ENCODE data around the gene INMT.

The INMT gene

DNA sequence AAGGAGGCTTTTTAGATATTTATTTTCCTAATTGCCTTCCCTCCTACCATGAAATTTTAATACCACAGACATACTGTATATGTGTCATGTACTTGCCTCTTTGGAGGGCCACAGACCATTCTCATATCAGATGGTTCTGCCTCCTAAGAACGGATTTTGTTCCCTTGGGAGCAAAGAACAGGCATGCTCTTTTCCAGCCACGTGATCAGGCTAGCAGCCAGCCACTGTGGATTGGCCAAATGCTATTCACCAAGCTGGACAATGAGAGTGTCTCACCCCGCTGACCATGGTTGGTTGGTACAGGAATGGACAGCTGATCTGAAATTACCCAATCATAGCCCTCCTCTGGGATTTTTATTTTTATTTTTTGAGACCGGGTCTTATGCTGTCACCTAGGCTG lies 48.2 kb upstream of the INMT start (continued):
- TF ChIP-seq, protein P1, sequence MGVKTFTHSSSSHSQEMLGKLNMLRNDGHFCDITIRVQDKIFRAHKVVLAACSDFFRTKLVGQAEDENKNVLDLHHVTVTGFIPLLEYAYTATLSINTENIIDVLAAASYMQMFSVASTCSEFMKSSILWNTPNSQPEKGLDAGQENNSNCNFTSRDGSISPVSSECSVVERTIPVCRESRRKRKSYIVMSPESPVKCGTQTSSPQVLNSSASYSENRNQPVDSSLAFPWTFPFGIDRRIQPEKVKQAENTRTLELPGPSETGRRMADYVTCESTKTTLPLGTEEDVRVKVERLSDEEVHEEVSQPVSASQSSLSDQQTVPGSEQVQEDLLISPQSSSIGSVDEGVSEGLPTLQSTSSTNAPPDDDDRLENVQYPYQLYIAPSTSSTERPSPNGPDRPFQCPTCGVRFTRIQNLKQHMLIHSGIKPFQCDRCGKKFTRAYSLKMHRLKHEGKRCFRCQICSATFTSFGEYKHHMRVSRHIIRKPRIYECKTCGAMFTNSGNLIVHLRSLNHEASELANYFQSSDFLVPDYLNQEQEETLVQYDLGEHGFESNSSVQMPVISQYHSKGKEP (tag by site-specific recombination; IDR thresholded peaks at IDR 0.05): no peak
- TF ChIP-seq ZBTB8A (tag by site-specific recombination; IDR thresholded peaks at IDR 0.05) (no peak), ZXDB (tag by site-specific recombination; IDR thresholded peaks at IDR 0.05) (no peak), ZNF791 (tag by site-specific recombination; IDR thresholded peaks at IDR 0.05) (no peak), HOXC10 (CRISPR knock-in tag; IDR thresholded peaks at IDR 0.05) (no peak), SALL2 (tag by site-specific recombination; IDR thresholded peaks at IDR 0.05; ENCODE audit: borderline replicate concordance) (no peak), ZNF302 (tag by site-specific recombination; IDR thresholded peaks at IDR 0.05; ENCODE audit: low read depth) (no peak)
- TF ChIP-seq, protein P2, sequence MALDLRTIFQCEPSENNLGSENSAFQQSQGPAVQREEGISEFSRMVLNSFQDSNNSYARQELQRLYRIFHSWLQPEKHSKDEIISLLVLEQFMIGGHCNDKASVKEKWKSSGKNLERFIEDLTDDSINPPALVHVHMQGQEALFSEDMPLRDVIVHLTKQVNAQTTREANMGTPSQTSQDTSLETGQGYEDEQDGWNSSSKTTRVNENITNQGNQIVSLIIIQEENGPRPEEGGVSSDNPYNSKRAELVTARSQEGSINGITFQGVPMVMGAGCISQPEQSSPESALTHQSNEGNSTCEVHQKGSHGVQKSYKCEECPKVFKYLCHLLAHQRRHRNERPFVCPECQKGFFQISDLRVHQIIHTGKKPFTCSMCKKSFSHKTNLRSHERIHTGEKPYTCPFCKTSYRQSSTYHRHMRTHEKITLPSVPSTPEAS (tag by site-specific recombination; IDR thresholded peaks at IDR 0.05): no peak
- TF ChIP-seq, protein P3, sequence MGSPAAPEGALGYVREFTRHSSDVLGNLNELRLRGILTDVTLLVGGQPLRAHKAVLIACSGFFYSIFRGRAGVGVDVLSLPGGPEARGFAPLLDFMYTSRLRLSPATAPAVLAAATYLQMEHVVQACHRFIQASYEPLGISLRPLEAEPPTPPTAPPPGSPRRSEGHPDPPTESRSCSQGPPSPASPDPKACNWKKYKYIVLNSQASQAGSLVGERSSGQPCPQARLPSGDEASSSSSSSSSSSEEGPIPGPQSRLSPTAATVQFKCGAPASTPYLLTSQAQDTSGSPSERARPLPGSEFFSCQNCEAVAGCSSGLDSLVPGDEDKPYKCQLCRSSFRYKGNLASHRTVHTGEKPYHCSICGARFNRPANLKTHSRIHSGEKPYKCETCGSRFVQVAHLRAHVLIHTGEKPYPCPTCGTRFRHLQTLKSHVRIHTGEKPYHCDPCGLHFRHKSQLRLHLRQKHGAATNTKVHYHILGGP (tag by site-specific recombination; IDR thresholded peaks at IDR 0.05): no peak
- TF ChIP-seq, protein P4, sequence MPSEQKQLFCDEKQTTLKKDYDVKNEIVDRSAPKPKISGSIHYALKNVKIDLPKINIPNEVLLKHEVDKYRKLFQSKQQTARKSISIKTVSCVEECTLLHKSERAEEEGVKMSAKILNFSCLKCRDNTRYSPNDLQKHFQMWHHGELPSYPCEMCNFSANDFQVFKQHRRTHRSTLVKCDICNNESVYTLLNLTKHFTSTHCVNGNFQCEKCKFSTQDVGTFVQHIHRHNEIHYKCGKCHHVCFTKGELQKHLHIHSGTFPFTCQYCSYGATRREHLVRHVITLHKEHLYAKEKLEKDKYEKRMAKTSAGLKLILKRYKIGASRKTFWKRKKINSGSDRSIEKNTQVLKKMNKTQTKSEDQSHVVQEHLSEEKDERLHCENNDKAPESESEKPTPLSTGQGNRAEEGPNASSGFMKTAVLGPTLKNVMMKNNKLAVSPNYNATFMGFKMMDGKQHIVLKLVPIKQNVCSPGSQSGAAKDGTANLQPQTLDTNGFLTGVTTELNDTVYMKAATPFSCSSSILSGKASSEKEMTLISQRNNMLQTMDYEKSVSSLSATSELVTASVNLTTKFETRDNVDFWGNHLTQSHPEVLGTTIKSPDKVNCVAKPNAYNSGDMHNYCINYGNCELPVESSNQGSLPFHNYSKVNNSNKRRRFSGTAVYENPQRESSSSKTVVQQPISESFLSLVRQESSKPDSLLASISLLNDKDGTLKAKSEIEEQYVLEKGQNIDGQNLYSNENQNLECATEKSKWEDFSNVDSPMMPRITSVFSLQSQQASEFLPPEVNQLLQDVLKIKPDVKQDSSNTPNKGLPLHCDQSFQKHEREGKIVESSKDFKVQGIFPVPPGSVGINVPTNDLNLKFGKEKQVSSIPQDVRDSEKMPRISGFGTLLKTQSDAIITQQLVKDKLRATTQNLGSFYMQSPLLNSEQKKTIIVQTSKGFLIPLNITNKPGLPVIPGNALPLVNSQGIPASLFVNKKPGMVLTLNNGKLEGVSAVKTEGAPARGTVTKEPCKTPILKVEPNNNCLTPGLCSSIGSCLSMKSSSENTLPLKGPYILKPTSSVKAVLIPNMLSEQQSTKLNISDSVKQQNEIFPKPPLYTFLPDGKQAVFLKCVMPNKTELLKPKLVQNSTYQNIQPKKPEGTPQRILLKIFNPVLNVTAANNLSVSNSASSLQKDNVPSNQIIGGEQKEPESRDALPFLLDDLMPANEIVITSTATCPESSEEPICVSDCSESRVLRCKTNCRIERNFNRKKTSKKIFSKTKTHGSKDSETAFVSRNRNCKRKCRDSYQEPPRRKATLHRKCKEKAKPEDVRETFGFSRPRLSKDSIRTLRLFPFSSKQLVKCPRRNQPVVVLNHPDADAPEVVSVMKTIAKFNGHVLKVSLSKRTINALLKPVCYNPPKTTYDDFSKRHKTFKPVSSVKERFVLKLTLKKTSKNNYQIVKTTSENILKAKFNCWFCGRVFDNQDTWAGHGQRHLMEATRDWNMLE (tag by site-specific recombination; conservative IDR thresholded peaks at IDR 0.05; ENCODE audit: low read depth): no peak

DNA sequence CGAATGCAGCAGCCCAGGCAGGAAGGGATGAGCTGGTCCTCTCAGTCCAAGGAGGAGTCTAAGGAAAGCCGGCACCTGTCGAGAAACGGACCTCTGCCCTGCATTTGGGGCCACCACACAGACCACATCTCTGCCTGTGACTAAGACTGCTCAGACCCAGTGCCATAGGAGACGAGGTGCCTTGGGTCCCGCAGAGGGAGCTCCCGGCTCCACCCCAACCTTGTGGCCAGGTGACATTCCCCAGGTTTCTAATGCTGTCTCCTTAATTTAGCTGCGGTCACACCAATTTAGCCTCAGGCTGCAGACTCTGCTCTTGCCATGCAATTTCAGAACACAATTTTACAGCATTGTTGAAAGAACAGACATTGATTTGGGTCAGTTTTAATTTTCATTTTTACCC lies 46.9 kb upstream of the INMT start:
- Histone ChIP-seq H3K36me3 (ENCODE audit: control insufficient read depth in 2 of 2, insufficient read depth in 1 of 2, low read length in 2 of 2) (no peaks in the 10 kb centered on the region), H3K27ac (ENCODE audit: extremely low read depth, low read depth, low read length) (no peak overlapping the region), H3K4me3 (ENCODE audit: low read depth, low read length) (no peak overlapping the region), H3K9me3 (ENCODE audit: control insufficient read depth, insufficient read depth, low read depth, low read length) (no peaks in the 10 kb centered on the region), H3K4me1 (ENCODE audit: control insufficient read depth, insufficient read depth, low read length) (no peaks in the 10 kb centered on the region)
- CTCF ChIA-PET: no interaction called here
- POLR2A ChIA-PET: no interaction called here
- TF ChIP-seq ZBTB20 (tag by site-specific recombination; IDR thresholded peaks at IDR 0.05) (no peak), ZNF585B (tag by site-specific recombination; IDR thresholded peaks at IDR 0.05) (no peak), BCL11A (tag by site-specific recombination; IDR thresholded peaks at IDR 0.05; ENCODE audit: low read depth) (no peak), FEZF1 (tag by site-specific recombination; IDR thresholded peaks at IDR 0.05) (no peak), ZNF133 (tag by site-specific recombination; IDR thresholded peaks at IDR 0.05) (no peak), SETDB1 (IDR thresholded peaks at IDR 0.05; ENCODE audit: insufficient read length, low read length) (no peak), MEIS1 (CRISPR knock-in tag; IDR thresholded peaks at IDR 0.05; ENCODE audit: borderline replicate concordance) (no peak), KLF16 (tag by site-specific recombination; IDR thresholded peaks at IDR 0.05) (no peak), ZNF560 (tag by site-specific recombination; IDR thresholded peaks at IDR 0.05; ENCODE audit: borderline replicate concordance) (no peak), RBAK (tag by site-specific recombination; IDR thresholded peaks at IDR 0.05) (no peak)
- TF ChIP-seq, protein P5, sequence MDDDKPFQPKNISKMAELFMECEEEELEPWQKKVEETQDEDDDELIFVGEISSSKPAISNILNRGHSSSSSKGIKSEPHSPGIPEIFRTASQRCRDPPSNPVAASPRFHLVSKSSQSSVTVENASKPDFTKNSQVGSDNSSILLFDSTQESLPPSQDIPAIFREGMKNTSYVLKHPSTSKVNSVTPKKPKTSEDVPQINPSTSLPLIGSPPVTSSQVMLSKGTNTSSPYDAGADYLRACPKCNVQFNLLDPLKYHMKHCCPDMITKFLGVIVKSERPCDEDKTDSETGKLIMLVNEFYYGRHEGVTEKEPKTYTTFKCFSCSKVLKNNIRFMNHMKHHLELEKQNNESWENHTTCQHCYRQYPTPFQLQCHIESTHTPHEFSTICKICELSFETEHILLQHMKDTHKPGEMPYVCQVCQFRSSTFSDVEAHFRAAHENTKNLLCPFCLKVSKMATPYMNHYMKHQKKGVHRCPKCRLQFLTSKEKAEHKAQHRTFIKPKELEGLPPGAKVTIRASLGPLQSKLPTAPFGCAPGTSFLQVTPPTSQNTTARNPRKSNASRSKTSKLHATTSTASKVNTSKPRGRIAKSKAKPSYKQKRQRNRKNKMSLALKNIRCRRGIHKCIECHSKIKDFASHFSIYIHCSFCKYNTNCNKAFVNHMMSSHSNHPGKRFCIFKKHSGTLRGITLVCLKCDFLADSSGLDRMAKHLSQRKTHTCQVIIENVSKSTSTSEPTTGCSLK (tag by site-specific recombination; IDR thresholded peaks at IDR 0.05): no peak
- TF ChIP-seq, protein P6, sequence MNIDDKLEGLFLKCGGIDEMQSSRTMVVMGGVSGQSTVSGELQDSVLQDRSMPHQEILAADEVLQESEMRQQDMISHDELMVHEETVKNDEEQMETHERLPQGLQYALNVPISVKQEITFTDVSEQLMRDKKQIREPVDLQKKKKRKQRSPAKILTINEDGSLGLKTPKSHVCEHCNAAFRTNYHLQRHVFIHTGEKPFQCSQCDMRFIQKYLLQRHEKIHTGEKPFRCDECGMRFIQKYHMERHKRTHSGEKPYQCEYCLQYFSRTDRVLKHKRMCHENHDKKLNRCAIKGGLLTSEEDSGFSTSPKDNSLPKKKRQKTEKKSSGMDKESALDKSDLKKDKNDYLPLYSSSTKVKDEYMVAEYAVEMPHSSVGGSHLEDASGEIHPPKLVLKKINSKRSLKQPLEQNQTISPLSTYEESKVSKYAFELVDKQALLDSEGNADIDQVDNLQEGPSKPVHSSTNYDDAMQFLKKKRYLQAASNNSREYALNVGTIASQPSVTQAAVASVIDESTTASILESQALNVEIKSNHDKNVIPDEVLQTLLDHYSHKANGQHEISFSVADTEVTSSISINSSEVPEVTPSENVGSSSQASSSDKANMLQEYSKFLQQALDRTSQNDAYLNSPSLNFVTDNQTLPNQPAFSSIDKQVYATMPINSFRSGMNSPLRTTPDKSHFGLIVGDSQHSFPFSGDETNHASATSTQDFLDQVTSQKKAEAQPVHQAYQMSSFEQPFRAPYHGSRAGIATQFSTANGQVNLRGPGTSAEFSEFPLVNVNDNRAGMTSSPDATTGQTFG (tag by site-specific recombination; IDR thresholded peaks at IDR 0.05; ENCODE audit: borderline replicate concordance): no peak
- TF ChIP-seq, protein P7, sequence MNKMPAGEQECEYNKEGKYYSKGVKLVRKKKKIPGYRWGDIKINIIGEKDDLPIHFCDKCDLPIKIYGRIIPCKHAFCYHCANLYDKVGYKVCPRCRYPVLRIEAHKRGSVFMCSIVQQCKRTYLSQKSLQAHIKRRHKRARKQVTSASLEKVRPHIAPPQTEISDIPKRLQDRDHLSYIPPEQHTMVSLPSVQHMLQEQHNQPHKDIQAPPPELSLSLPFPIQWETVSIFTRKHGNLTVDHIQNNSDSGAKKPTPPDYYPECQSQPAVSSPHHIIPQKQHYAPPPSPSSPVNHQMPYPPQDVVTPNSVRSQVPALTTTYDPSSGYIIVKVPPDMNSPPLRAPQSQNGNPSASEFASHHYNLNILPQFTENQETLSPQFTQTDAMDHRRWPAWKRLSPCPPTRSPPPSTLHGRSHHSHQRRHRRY (tag by site-specific recombination; IDR thresholded peaks at IDR 0.05): no peak

Data from HEK293 (cell line).